ENCODE measurements around the gene DUSP11. TPM values are rescaled to one million over a fixed set of nuclear protein-coding genes. Genes with fewer than 3 reads are reported as not detected.
"Not testable (repeated sequence)": the region's sequence is repeated elsewhere in the genome, so short reads cannot be mapped to it uniquely, and the experiment has no call there.

The DUSP11 gene
- total RNA-seq, 1 donor from 2014 or later, result 17.6 TPM

DNA sequence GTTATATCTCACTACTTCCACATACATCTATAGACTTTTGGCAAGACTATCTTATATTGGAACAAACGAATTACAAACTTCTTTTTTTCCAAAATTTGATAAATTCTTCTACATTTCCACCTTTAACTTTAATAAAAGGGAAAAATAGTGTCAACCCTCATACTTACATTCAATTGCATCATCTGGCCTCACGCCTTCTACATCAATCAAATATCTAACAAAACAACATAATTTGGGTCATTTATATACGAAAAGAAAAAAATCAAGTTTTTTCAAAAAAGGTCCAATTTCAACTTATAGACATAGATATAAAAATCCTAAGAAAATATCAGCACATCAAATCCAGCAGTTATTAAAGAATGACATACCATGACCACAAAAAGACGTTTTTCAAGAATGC, 12.9 kb downstream of the DUSP11 start:
- H3K36me3 ChIP-seq, result peaks cover 94% of the 10 kb centered on the region
- intact Hi-C loops (cut with DNase I), result no loop called here

GRCh38 chr2:73766349-73766748, 13.6 kb downstream of the DUSP11 start:
- H3K4me3 ChIP-seq, result no peak overlapping the region
- no peak overlapping the region for H3K27ac ChIP-seq
- H3K4me1 ChIP-seq, result no peaks in the 10 kb centered on the region
- no peak for TF ChIP-seq CTCF (IDR thresholded peaks at IDR 0.05)
- no peak for ATAC-seq
- no peak for DNase-seq
- intact Hi-C loops (cut with DNase I), result no loop called here
- no peaks in the 10 kb centered on the region for H3K9me3 ChIP-seq
- H3K36me3 ChIP-seq, result peaks cover 95% of the 10 kb centered on the region
- H3K27me3 ChIP-seq (ENCODE audit: low read depth), result no peaks in the 10 kb centered on the region

More for the DNA sequence above, 12.9 kb downstream of the DUSP11 start:
- H3K4me1 ChIP-seq, result no peaks in the 10 kb centered on the region
- DNase-seq (no peak), ATAC-seq (no peak)
- no peak for TF ChIP-seq CTCF (IDR thresholded peaks at IDR 0.05)
- no peak overlapping the region for H3K27ac ChIP-seq
- H3K27me3 ChIP-seq (ENCODE audit: low read depth), result no peaks in the 10 kb centered on the region
- no peak overlapping the region for H3K4me3 ChIP-seq
- no peaks in the 10 kb centered on the region for H3K9me3 ChIP-seq

DNA sequence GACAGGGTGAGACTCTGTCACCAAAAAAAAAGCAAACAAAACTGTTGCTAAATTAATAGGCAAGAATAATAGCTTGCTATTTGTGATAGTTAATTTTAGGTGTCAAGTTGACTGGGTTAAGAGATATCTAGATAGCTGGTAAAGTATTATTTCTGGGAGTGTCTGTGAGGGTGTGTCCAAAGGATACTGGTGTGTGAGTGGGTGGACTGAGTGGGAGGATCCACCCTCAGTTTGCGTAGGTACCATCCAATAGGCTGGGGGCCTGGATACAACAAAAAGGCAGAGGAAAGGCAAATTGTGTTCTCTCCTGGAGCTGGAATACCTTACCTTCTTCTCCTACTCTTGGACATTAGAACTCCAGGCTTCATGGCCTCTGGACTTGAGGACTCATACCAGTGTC, 15.0 kb downstream of the DUSP11 start:
- H3K27ac ChIP-seq, result no peak overlapping the region
- peaks cover 2% of the 10 kb centered on the region for H3K4me1 ChIP-seq
- peaks cover 96% of the 10 kb centered on the region for H3K36me3 ChIP-seq
- no peak for TF ChIP-seq CTCF (IDR thresholded peaks at IDR 0.05)
- no peaks in the 10 kb centered on the region for H3K9me3 ChIP-seq
- H3K4me3 ChIP-seq, result no peak overlapping the region
- ATAC-seq (no peak), DNase-seq (no peak)
- H3K27me3 ChIP-seq (ENCODE audit: low read depth), result no peaks in the 10 kb centered on the region
- intact Hi-C loops (cut with DNase I), result no loop called here

- Histone ChIP-seq H3K27ac (no peak overlapping the region), H3K4me3 (no peak overlapping the region), H3K9me3 (no peaks in the 10 kb centered on the region), H3K27me3 (ENCODE audit: low read depth) (no peaks in the 10 kb centered on the region), H3K4me1 (peaks cover 13% of the 10 kb centered on the region), H3K36me3 (peaks cover 96% of the 10 kb centered on the region)
- TF ChIP-seq CTCF (IDR thresholded peaks at IDR 0.05), result no peak
- DNase-seq (no peak), ATAC-seq (no peak)
- intact Hi-C loops (cut with DNase I), result no loop called here
These were observed 17.3 kb downstream of the DUSP11 start for GRCh38 chr2:73762571-73762970.

- ATAC-seq, result no peak
- H3K9me3 ChIP-seq, result no peaks in the 10 kb centered on the region
- intact Hi-C loops (cut with DNase I), result no loop called here
- no peak overlapping the region for H3K27ac ChIP-seq
- H3K27me3 ChIP-seq (ENCODE audit: low read depth), result no peaks in the 10 kb centered on the region
- no peak overlapping the region for H3K4me3 ChIP-seq
- peaks cover 90% of the 10 kb centered on the region for H3K36me3 ChIP-seq
- H3K4me1 ChIP-seq, result peaks cover 13% of the 10 kb centered on the region
- no peak for TF ChIP-seq CTCF (IDR thresholded peaks at IDR 0.05)
- no peak for DNase-seq
These were observed 20.0 kb downstream of the DUSP11 start for GRCh38 chr2:73759904-73760303.

- no peaks in the 10 kb centered on the region for H3K9me3 ChIP-seq
- no peak for DNase-seq
- H3K27me3 ChIP-seq (ENCODE audit: low read depth), result no peaks in the 10 kb centered on the region
- H3K36me3 ChIP-seq, result peaks cover 85% of the 10 kb centered on the region
- TF ChIP-seq CTCF (IDR thresholded peaks at IDR 0.05), result no peak
- H3K27ac ChIP-seq, result no peak overlapping the region
- intact Hi-C loops (cut with DNase I), result no loop called here
- peaks cover 13% of the 10 kb centered on the region for H3K4me1 ChIP-seq
- H3K4me3 ChIP-seq, result no peak overlapping the region
- no peak for ATAC-seq
These were observed 20.6 kb downstream of the DUSP11 start for GRCh38 chr2:73759285-73759764.

GRCh38 chr2:73754332-73754731, 25.6 kb downstream of the DUSP11 start:
- intact Hi-C loops (cut with DNase I); H3K27me3 ChIP-seq (ENCODE audit: low read depth); DNase-seq; H3K9me3 ChIP-seq; ATAC-seq; H3K4me3 ChIP-seq; H3K4me1 ChIP-seq; H3K27ac ChIP-seq: not testable (repeated sequence)
- peaks cover 67% of the 10 kb centered on the region for H3K36me3 ChIP-seq

All from lower lobe of right lung (tissue), 2 donors.